Measurements from ENCODE around the gene TICRR.

TICRR gene

DNA sequence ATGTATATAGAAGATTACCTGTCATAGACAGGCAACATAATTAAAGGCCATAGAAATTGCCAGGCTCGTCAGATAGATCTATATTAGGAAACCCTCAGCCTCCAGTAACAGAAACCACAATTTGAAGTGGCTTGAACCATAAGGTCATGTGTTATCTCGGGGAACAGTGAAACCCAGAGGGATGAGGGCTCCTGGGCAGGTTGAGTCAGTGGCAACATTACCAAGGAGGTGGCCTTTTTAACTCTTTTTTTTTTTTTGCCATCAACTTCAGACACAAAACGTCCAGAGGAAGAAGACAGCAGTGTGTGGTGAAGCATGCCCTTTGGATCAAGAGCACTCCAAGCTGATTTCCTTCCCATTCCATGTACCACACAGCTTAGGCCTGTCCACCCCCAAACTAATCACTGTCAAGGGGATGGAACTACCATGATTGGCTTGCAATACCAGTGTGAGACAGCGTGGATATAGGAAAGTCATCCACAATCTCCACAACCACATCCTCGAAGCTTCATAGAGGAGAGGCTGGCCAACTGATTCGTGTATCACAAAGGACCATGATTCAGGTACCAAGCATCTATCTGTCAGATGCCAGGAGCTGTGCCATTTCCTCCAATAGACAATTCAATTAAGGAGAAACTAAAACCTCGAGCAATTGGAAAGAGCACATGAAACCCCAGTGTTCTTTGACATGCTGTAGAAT lies 81.0 kb downstream of the TICRR start:
- no peak for DNase-seq

DNA sequence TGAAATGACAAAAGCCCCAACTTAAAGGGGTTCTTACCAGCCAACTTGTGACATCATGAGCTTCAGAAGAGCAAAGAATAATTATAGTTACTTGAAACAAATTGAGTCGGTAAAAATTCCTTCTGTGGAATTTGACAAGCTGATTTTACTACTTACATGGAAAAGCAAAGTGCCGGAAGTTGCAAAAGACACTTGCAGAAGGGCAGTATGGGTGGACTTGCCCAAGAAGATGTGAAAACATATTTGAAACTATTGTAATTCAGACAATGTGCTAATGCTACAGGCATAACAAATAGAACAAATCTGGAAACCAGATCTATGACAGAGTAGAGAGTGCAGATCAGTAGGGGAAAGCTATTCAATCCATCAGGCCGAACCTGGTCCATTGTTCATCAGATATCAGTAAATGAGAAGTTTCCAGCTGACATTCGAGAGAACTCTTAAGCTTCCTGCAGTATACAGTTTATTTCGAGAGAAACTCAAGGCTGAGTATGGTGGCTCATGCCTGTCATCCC lies 82.5 kb downstream of the TICRR start:
- DNase-seq = no peak

DNA sequence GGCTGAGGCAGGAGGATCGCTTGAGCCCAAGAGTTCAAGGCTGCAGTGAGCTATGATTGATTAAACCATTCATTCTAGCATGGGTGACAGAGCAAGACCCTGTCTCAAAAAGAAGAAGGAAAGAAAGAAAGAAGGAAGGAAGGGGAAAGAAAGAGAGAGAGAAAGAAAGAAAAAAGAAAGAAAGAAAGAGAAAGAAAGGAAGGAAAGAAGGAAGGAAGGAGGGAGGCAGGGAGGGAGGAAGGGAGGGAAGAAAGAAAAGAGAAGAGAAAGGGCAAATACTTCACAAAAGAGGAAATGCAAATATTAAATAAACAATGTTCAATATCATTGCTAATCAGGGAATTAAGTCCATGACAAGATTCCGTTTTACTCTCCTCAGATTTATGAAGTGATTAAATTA lies 84.0 kb downstream of the TICRR start:
- no peak for DNase-seq

DNA sequence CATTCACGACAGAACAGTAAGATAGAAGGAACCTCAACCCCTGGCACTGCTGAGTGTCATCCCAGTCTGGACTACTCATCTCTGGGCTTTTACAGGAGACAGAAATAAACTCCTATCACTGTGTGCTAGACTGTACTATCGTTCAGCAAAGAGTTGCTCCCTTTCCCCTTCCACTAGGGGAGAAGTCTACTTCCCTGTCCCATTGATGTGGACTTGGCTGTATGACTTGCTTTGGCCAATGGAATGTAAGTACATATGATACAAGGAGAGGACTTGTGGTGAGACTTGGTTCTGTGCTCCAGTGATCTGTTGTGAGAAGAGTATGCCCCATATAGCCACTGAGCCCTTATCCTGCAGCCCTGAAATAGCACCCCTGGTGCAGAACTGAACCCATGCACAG lies 85.3 kb downstream of the TICRR start:
- no peak for DNase-seq

DNA sequence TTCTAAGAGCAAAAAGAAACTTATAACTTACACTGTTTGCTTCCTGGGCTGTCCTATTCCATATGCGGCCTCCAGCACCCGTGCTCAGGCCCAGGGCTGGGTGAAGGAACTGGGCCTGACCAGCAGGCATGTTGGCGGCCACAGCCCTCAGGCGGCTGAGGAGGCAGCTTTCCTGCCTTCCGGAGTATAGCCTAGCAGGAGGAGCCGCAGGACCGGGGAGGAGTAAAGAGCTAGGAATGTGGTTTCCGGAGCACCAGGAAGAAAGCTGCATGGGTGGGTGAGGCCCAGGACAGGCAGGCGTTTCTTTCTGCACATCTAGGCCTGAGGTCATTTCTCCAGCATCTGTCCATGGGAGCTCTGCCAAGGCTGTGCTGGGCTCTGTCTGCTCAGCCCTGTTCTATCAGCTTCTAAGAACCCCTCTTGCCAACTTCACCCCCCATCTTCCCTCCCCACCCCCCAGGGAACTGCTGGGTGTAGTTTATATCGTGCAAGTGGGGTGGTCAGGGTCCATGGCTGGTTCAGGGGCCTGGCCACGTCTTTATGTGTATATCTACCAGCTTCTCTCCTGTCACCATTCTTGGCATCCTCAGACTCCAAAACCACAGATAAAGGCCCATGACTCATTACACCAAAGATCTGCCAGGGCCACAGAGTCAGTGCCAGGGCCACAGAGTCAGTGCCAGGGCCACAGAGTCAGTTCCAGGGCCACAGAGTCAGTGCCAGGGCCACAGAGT lies 87.8 kb downstream of the TICRR start:
- no peak for DNase-seq

DNA sequence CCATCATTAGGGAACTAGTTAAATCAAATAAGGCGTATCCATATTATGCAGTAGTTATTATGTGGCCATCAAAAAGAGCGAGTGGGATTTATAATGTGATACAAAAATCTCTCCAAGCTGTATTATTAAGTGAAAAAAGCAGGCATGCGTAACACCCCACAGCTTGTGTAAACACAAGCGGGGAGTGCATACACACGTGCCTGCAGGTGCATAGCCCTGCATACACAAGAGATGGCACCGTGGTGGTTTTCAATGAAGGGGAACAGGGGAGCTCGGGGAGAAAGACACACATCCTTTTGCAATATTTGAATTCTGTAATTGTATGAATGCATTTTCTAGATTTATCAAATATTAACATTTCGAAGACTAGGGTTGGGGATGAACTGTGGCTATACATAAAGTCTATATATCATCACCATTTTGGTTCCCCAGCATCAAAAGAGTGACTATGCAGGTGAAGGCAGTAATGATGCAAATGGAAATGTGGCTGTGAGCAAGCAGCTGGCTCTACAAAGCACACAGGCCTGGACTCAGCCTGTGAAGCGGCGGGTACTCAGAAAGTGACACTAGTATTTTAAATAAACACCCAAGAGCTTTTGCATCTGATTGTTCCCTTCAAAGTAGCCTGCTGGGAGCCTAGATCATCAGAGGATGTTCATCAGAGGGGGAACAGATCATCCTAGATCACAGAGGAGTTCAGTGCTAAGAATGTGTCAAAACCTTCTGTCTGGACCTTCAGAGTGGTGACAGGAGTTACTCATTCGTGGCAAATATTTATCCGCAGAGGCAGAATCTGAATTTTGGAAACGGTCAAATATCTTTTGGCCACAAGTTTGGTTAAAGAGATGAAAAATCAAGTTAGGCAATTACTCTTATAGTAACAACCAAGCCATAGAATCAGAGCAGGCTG lies 89.4 kb downstream of the TICRR start:
- DNase-seq = no peak

DNA sequence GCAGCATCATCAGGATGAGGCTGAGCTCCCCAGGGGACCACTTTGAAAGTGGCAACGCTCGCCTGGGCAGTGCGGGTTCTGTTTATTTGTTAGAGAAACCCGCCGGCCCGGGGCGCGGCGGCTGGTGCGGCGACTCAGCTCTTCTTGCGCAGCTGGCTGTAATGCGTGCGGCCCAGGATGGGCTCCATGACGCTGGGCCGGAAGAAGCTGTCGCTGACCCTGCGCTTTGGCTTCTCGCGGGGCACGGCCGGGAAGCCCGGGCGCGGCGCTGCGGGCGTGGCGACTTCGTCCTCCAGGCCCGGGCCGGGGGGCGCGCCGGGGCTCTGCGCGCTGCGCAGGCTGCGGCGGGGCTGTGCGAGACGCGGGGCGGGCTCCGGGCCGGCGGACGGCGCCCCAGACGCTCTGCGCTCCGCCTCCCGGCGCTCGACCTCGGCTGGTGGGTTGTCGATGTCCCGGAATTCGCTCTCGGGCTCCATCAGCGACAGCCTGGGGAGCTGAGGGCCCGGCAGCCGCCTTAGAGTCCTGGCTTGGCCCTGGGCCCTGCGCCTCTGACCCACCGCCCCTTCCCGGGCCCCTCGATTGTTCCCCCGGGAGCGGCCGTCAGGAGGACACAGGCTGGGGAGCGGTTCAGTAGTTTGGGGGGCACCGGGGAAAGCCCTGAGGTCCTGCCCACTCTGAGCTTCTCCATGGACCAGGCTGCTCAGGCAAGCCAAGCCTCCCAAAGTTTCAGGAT lies 90.3 kb downstream of the TICRR start:
- DNase-seq = no peak

DNA sequence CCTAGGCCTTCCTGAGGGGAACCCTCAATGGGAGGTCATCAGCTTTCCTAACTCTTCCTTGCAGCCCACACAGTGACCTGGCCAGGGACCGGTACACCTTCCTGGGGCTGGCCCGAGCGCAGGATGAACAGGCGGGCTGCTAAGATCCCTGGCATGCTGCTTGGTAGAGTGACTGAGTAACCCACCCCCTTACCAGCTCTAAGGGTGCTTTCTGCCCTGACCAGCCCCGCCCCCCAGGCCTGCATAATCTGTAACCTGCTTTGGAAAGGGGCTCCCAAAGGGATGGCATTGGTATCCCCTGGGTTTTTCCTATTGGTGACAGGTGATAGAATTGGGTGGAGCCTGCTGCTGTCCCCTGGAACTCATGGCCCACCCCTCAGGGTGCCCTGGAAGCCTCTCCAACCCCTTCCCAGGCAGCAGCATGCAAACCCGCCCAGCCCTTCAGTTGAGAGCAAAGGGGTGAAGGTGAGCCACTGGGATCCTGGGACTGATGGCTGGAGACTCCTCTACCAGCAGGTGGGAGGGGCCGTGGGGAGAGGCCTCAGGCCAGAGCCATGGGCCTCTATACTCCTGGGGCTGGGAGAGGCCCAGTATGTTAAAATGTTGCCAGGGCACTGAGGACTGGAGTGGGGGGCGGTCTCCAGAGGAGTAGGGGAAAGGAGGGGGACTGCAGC lies 91.1 kb downstream of the TICRR start:
- no peak for DNase-seq

DNA sequence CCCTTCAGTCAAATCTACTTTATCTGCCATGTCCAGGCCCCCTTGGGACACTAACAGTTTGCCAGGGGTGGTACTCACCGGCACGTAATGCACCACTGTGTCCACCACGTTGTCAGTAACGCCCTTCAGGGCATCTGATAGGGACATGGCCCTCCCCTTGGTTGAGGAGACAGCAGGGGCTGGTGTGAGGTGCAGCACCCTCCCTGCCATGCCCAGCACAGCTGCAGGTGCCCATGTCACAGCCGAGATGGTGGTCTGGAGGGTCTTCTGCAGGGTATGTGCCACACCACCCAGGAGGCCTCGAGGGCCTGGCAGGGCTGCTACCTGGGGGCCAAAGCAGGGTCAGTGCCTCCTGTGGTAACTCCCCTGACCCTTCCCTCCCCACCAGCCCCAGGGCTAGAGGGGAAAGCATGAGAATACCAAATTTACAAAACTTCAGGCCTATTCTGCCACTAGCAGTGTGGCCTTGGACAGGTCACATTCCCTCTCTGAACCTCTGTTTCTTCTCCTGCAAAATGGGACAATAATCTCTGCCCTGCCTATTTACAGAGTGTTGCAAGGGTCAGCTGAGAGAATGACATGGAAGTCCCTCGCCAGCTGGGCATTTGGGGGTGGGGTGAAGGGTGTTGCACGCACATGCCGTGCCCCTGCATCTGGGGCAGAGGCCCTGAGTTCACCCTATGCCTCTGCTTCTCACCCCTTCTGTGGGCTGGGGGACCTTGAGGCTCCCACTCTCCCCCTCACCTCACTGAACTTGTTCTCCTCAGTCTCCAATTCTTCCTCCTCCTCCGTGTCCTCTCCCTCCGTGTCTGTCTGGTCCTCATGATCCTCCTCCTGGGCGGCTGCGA lies 91.8 kb downstream of the TICRR start:
- DNase-seq = no peak

DNA sequence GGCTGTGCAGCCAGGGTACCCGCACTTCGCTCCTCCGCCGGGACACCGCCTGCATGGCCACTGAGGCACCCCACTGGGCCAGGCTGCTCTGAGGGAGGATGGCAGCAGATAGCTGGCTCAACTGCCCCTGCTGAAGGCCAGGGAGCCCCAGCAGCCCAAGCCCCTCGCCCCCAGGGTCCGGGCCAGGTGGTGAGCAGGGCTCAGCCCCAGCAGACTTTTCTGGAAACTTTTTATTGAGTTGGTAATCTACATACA lies 92.4 kb downstream of the TICRR start:
- DNase-seq = no peak

DNA sequence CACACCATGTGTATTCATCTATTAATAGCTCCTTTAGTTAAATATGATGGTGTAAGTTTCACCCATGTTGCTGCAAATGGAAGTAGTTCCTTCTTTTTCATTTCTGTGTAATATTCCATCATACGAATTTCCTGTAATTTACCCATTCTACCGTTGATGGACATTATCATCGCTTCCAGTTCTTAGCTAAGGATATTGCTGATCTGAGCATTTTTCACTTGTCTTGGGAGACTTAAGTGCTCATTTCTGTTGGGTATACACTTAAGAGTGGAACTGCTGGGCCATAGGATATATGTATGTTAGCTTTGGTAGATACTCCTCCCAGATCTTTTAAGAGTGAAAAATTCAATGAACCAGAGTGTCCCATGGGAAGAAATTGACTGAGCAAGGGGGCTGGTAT lies 92.9 kb downstream of the TICRR start:
- DNase-seq = no peak

DNA sequence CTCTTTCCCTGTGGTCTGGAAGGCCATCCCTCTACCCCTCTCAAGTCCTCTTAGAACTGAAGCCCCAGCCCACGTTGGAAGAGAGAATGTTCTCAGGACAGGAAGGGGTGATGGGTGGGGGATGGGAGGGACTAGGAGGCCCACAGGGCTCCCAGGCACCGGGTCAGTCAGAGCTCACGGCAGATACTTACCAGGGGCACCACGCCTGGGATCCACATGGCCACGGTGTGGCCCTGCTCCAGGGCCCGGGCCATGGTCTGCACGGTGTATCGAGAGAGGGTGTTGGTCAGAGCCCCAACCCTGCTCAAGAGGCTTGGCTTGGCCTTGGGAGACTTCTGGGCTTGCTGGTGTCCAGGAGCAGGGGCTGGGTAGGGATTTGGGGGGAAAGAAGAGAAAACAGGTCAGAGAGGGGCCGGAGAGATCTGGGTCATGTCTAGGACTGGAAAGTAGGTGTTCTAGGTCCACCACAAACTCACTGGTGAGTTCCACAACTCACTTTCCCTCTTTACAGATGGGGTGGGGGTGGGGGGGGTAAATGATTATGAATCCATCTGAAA lies 94.1 kb downstream of the TICRR start:
- no peak for DNase-seq

DNA sequence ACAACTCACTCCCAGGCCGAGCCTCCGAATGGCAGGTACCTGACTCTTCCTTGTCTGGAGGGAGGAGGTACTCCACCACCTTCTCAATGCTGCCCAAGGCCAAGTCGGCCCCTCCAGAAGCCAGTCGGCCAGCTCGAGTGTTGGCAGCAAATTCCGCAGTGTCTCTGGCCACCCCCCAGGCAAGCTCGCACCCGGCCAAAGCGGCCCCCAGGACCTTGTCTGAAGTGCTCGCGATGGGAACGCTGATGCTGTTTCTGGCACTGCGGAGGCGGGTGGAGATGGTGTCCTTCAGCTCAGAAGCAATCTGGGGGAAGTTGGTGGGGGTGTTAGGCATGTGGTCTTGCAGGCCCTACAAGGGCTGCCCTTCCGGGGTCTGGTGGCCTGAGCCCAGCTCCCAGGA lies 94.7 kb downstream of the TICRR start:
- no peak for DNase-seq

DNA sequence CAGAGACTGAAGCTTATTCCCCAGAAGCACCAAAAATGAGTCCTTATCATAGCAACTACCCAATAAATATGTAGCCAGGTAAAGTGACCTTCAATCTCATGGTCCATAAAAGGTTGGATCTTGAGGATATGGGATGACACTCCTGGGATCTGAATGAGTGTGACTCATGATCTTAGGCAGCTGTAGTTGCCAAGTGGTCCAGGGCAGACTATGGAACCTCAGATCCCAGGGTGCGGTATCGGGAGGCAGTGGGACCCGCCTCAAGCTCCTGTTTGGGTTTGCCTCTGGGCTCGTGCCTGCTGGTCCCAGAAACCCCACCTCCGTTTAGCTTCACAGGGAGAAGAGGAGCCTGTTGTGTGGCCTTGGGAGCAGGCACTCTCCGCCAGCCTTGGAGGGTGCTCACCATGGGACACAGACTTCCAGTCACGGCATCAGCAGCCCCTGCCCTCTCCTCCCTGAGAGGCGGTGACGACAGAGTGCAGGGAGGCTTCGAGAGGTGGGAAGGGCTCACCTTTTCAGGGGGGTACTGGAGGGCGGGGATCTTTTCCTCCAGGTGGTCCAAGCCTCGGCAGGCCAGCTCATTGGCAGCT lies 95.8 kb downstream of the TICRR start:
- no peak for DNase-seq

DNA sequence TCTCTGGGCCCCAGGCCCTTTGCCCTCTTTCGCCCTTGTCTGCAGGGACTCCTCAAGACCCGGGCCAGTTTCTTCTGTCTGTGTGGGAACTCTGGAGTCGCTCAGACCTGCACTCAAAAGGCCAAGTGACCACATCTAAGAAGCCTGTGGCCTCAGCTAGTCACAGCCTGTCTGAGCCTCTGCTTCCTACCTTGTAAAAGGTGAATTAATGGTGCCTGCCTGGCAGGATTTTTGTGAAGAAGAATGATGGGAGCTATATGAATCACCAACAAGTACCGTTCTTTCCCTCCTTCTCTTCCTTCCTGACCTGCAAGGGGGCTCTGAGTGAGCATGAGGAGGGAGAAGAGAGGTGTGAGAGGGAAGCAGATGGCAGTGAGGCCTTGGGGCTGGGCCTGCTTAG lies 96.4 kb downstream of the TICRR start:
- no peak for DNase-seq

DNA sequence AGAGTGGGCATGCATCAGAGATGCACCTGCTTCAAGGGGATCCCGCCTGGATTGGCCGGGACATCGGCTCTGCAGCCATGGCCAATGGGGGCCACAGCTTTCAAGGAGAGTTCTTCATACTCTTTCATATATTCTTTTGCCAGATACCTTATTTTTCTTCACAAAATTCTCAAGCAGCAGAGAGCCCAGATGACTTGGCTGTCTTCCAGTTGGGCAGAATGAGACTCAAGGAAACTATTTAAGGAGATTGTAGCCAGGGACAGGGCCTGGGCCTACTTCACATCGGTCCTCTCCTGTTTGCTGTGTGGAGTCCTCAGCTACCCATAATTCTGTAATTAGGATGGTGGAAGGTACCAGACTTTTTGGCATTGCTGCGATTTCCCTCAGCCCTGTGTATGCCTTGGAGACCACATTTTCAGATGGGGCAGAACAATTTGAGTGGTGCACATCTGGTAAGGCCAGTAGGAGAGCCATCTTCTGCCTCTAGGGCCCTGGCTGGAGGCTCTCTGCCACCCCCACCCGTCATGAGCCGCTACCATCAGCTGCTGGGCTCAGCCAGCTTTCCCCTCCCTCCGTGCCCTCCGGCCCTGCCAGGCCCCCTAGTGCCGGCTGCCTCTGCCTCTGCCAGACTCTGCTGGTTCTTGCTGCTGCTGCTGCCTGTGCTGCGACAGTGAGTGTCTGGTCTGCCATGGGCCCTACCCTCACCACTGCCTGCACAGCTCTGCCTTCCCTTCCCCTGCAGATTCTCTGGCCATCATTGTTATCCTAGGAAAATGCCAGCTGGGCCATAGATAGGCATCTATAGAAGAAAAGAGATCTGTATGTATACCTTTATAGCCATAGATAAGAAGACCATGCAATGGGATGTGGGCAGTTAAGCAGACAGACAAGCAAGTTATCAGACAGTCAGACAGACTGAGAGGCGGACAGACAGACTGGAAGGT lies 97.2 kb downstream of the TICRR start:
- DNase-seq = no peak

DNA sequence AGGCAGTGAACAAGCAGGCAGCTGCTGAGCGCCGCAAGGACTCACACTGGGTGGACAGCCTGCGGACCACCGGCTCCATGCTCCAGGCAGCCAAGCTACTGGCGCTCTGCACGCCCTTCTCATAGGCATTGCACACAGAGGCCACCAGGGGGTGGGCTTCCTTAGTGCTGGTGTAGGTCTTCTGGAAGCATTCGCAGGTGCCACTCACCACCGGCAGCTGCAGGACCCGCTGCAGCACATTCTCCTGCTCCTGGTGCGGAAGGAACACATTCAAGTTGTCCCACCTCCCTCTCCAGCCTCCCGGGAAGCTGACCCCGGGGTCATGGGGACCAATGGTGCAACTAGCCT lies 97.9 kb downstream of the TICRR start:
- no peak for DNase-seq

DNA sequence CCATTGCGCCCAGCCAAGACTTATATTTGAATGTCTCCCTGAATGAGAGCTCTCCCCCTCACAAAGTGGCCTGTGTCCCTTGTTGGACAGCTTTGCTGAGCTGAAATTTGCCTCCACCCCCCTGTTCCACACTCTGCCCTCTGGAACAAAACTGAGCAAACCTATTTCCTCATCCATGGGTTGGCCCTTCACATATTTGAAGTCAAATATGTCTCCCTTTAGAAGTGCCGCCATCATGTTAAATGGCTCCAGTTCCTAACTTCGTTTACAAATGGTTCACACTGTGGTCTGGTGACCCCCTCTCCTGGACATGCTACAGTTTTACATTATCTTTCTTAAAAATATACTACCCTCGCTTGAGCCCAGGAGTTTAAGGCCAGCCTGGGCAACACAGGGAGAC lies 99.3 kb downstream of the TICRR start:
- DNase-seq = no peak

DNA sequence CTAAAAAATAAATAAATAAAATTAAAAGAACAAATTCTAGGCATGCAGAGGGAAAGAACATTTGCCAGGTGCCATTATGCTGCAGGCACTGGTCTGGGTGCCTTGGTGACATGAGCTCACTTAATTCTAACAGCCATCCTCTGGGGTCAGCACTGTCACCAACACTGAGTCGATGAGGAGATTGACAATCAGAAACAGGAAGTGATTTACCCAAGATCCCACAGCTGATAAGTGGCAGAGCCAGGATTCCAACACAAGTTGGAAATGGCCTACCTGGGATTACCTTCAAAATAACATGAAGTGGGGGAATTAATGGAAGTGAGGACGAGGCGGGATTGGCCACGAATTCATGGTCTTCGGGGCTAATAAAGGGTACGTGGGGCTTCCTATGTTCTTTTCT lies 100.3 kb downstream of the TICRR start:
- DNase-seq = no peak

DNA sequence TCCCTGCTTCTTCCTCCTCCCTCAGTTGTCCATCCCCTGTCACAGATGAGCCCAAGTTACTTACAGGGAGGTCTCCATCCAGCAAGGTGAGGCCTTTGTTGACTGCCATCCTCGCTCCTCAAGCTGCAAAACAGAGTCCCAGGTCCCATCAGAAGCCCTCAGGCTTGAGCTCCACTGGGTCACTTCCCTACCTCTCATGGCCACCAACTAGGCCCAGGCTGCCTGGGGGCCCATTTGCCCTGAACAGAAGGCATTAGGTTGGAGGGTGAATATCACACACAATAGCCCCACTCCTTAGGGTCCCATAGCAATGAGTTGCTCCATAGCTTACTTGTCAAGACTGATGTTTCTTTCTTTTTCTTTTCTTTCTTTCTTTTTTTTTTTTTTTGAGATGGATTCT lies 102.1 kb downstream of the TICRR start:
- no peak for DNase-seq
